K562 (cell line): Measurements from ENCODE around the gene VIM. TPM values are rescaled to one million over a fixed set of nuclear protein-coding genes. Genes with fewer than 3 reads are reported as not detected.

Experiments
- BCOR ChIP-seq: fragments of 450-650 bp; IDR thresholded peaks from 2 replicates; pipeline ENCODE4 v1.6.1; 2016
- CTBP1 ChIP-seq: fragments of 450-650 bp; IDR thresholded peaks from 2 replicates; pipeline ENCODE4 v1.6.1; 2016; ENCODE audit warnings: borderline replicate concordance
- DIDO1 ChIP-seq: fragments of 450-650 bp; IDR thresholded peaks from 2 replicates; pipeline ENCODE4 v1.6.1; 2016; ENCODE audit warnings: low read depth, missing biosample characterization, missing genetic modification characterization
- HIVEP1 ChIP-seq: fragments of 250-450 bp; sonication (Bioruptor Pico); IDR thresholded peaks from 2 replicates; pipeline ENCODE4 v1.4.0; 2020; ENCODE audit warnings: mild to moderate bottlenecking
- KDM1A ChIP-seq, 2 experiments: fragments of 450-650 bp; IDR thresholded peaks; 2 replicates each; pipeline ENCODE4 v1.6.1; 2016; ENCODE audit warnings: mild to moderate bottlenecking in 2 of 2
- NELFE ChIP-seq: IDR thresholded peaks from 2 replicates; pipeline ENCODE4 v1.6.1; 2011; ENCODE audit warnings: mild to moderate bottlenecking; ENCODE audit not compliant: insufficient read depth, insufficient read length
- PHF8 ChIP-seq: fragments of 200-600 bp; sonication (generic); IDR thresholded peaks from 2 replicates; pipeline ENCODE4 v1.6.1; 2012; ENCODE audit warnings: mixed run types, mild to moderate bottlenecking, inconsistent platforms, low read length, moderate library complexity, borderline replicate concordance
- POLR2B ChIP-seq: fragments of 450-650 bp; IDR thresholded peaks from 2 replicates; pipeline ENCODE4 v1.6.1; 2018; ENCODE audit warnings: low read depth; ENCODE audit not compliant: partially characterized antibody
- SAFB2 ChIP-seq: fragments of 200-400 bp; formaldehyde crosslinking; IDR thresholded peaks from 2 replicates; pipeline ENCODE4 v1.6.1; 2018; ENCODE audit warnings: borderline replicate concordance, low read length, low read depth, moderate library complexity; ENCODE audit not compliant: severe bottlenecking
- SIRT6 ChIP-seq: IDR thresholded peaks from one replicate; pipeline ENCODE4 v1.6.1; 2012; ENCODE audit warnings: low read depth, mild to moderate bottlenecking, control low read depth, inconsistent platforms, low read length, moderate library complexity
- TAF1 ChIP-seq: IDR thresholded peaks from 2 replicates; pipeline ENCODE4 v1.6.1; 2011; ENCODE audit warnings: mild to moderate bottlenecking, low read length, moderate library complexity; ENCODE audit not compliant: insufficient read depth, control insufficient read depth, severe bottlenecking; ENCODE audit errors: extremely low read depth
- ZBED1 ChIP-seq: IDR thresholded peaks from 2 replicates; pipeline ENCODE4 v1.6.1; 2014
- ZNF146 ChIP-seq: IDR thresholded peaks from one replicate; pipeline ENCODE4 v1.6.1; 2018; ENCODE audit warnings: missing compliant biosample characterization; ENCODE audit not compliant: unreplicated experiment
- ZNF41 ChIP-seq: fragments of 250-450 bp; sonication (Bioruptor Pico); conservative IDR thresholded peaks from 2 replicates; pipeline ENCODE4 v1.4.0; 2020; ENCODE audit warnings: mild to moderate bottlenecking
- ZNF695 ChIP-seq: fragments of 450-650 bp; formaldehyde crosslinking; IDR thresholded peaks from 2 replicates; pipeline ENCODE4 v1.4.0; 2020; ENCODE audit warnings: mild to moderate bottlenecking, moderate library complexity
- ZSCAN32 ChIP-seq: fragments of 450-650 bp; formaldehyde crosslinking; IDR thresholded peaks from 2 replicates; pipeline ENCODE4 v1.4.0; 2020; ENCODE audit warnings: mild to moderate bottlenecking, moderate library complexity
- polyA plus RNA-seq, 8 experiments: library from polyadenylated mRNA; depleted of rRNA in 4 of 8; stranded (reverse) in 5 of 8; unstranded in 3 of 8; fragments of >200 nt; fragmentation: Nextera tagmentation in 2 of 8; fragmentation: Illumina TruSeq in 1 of 8; extraction: Ambion mirVana in 2 of 8; extraction: Trizol in 1 of 8; gene quantifications; 2 replicates each; pipeline versions ENCODE4 v1.2.1 to v1.2.3, GENCODE V29; 2011 to 2014; ENCODE audit warnings: inconsistent platforms in 1 of 8, missing spikeins in 1 of 8
- total RNA-seq, 7 experiments: library from RNA; depleted of rRNA in 6 of 7; stranded (reverse); fragments of >200 nt in 6 of 7; fragmentation: Illumina TruSeq in 2 of 7; extraction: Trizol in 2 of 7; gene quantifications; 2 replicates each; pipeline versions ENCODE4 v1.2.1 to v1.2.3, GENCODE V29; 2011 to 2021; ENCODE audit warnings: low replicate concordance in 1 of 7
- TF ChIP-seq, protein P1 (sequence below), 2 experiments: fragments of 450-650 bp in 1 of 2; sonication (generic) in 1 of 2; formaldehyde crosslinking in 1 of 2; IDR thresholded peaks; 2 replicates each; pipeline versions ENCODE4 v1.7.1 to v1.9.0; 2016 to 2022; ENCODE audit warnings: inconsistent platforms in 1 of 2, mild to moderate bottlenecking in 1 of 2, missing genetic modification reagents in 1 of 2
- TF ChIP-seq, protein P2 (sequence below): fragments of 250-450 bp; sonication (Bioruptor Pico); IDR thresholded peaks from 2 replicates; pipeline ENCODE4 v1.5.0; 2021; ENCODE audit warnings: mild to moderate bottlenecking, moderate library complexity

The VIM gene
- total and polyA plus RNA-seq, 9 of the 15 experiments (the other 6 are each of a cell fraction or from before 2014, with no cell fraction given) = 86.0 to 621 (median 383) TPM

DNA sequence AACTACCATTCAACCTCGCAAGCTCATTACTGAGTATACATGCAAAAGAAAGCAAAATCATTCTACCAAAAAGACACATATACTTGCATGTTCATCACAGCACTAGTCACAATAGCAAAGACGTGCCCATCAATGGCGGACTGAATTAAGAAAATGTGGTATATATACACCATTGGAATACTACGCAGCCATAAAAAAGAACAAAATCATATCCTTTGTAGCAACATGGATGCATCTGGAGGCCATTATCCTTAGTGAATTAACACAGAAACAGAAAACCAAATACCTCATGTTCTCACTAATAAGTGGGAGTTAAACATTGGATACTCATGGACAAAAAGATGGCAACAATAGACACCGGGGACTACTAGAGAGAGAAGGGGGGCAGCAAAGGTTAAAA is 33.0 kb upstream of the VIM start (continued):
- TF ChIP-seq, protein P1, sequence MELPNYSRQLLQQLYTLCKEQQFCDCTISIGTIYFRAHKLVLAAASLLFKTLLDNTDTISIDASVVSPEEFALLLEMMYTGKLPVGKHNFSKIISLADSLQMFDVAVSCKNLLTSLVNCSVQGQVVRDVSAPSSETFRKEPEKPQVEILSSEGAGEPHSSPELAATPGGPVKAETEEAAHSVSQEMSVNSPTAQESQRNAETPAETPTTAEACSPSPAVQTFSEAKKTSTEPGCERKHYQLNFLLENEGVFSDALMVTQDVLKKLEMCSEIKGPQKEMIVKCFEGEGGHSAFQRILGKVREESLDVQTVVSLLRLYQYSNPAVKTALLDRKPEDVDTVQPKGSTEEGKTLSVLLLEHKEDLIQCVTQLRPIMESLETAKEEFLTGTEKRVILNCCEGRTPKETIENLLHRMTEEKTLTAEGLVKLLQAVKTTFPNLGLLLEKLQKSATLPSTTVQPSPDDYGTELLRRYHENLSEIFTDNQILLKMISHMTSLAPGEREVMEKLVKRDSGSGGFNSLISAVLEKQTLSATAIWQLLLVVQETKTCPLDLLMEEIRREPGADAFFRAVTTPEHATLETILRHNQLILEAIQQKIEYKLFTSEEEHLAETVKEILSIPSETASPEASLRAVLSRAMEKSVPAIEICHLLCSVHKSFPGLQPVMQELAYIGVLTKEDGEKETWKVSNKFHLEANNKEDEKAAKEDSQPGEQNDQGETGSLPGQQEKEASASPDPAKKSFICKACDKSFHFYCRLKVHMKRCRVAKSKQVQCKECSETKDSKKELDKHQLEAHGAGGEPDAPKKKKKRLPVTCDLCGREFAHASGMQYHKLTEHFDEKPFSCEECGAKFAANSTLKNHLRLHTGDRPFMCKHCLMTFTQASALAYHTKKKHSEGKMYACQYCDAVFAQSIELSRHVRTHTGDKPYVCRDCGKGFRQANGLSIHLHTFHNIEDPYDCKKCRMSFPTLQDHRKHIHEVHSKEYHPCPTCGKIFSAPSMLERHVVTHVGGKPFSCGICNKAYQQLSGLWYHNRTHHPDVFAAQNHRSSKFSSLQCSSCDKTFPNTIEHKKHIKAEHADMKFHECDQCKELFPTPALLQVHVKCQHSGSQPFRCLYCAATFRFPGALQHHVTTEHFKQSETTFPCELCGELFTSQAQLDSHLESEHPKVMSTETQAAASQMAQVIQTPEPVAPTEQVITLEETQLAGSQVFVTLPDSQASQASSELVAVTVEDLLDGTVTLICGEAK (IDR thresholded peaks at IDR 0.05) = no peak
- TF ChIP-seq, protein P1 (CRISPR knock-in tag; IDR thresholded peaks at IDR 0.05) = no peak
- TF ChIP-seq BCOR = peak; percentile 81
- no peak for TF ChIP-seq PHF8
- no peak for TF ChIP-seq DIDO1 (tag)
- TF ChIP-seq ZNF146 (CRISPR knock-in tag) = peak; percentile 98
- no peak for TF ChIP-seq NELFE
- no peak for TF ChIP-seq ZBED1
- no peak for TF ChIP-seq ZSCAN32 (CRISPR knock-in tag)
- TF ChIP-seq POLR2B = no peak
- no peak for TF ChIP-seq SIRT6
- TF ChIP-seq, protein P2, sequence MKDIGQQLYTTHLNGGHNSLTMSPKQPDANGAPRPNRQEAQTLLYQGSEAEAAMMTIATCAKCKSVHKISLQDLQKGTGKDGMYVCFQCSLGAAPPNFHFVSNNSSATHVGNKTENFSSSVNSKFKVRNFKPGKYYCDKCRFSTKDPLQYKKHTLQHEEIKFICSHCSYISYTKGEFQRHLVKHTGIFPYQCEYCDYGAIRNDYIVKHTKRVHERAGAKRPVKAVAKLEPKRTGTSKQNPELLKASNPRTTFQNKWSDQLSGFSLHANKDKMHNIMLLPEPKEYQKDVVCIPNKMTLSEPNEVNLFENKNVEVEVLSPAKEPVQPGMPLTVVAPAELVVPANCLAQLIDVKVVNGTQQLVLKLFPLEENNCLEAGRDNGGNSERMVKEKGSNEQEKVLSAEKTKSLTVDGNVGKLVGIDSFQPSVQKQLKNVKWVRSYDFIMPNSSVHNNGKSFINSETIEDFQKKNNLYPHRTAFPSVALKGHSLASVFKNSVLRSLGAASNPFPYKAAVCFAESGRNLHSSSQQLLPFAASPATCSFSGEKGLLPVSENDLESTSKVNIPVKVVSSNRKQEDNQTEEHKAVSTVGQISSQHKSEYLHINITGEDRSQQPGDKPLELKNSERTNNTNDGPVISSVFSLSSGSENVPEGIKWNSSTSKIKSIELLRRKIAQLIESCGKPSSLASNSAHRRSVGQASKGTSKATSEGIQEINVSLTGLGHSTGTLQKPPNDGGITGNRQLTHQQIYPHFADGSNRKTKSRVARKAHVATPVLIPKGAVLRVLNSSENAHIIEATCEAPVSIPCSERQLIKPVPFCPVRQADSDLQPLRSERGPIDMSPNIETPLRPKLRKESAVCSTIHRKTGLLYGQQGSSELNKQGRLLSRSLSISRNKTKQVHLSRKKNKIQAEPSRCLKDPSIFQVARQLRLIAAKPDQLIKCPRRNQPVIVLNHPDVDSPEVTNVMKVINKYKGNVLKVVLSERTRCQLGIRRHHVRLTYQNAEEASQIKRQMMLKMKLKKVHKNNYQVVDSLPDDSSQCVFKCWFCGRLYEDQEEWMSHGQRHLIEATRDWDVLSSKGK = no peak
- TF ChIP-seq TAF1 = no peak
- TF ChIP-seq ZNF695 (CRISPR knock-in tag) = no peak
- TF ChIP-seq KDM1A (IDR thresholded peaks at IDR 0.05) = peak; percentile 47 to 54; a peak in 3 of 4 replicates
- TF ChIP-seq SAFB2 = no peak
- TF ChIP-seq ZNF41 (CRISPR knock-in tag) = no peak
- TF ChIP-seq HIVEP1 = no peak
- TF ChIP-seq CTBP1 = no peak
